H9 (cell line): ENCODE measurements around the gene KIF23. TPM values are rescaled to one million over a fixed set of nuclear protein-coding genes. Genes with fewer than 3 reads are reported as not detected.

Experiments used
- DNase-seq: peaks from one replicate; pipeline ENCODE4 v3.0.0-alpha.2; 2017
- H2AFZ ChIP-seq: one replicate; pipeline ENCODE4 v1.6.1; 2013; ENCODE audit warnings: mild to moderate bottlenecking, low read length, control low read depth, moderate library complexity
- H2AK5ac ChIP-seq: 2 replicates; pipeline ENCODE4 v1.6.1; 2013; ENCODE audit warnings: low read length, control low read depth, mixed read lengths; ENCODE audit not compliant: insufficient read length
- H2BK120ac ChIP-seq: one replicate; pipeline ENCODE4 v1.6.1; 2013; ENCODE audit warnings: low read depth, mild to moderate bottlenecking, low read length, control low read depth, inconsistent platforms; ENCODE audit not compliant: poor library complexity, severe bottlenecking
- H2BK12ac ChIP-seq: 2 replicates; pipeline ENCODE4 v1.6.1; 2013; ENCODE audit warnings: low read length, control low read depth, mixed read lengths, low read depth; ENCODE audit not compliant: insufficient read length
- H2BK15ac ChIP-seq: 2 replicates; pipeline ENCODE4 v1.6.1; 2013; ENCODE audit warnings: low read depth, low read length, control low read depth
- H2BK20ac ChIP-seq: one replicate; pipeline ENCODE4 v1.6.1; 2013; ENCODE audit warnings: low read depth, mild to moderate bottlenecking, low read length, control low read depth, inconsistent platforms; ENCODE audit not compliant: poor library complexity, severe bottlenecking
- H2BK5ac ChIP-seq: 2 replicates; pipeline ENCODE4 v1.6.1; 2013; ENCODE audit warnings: low read length, control low read depth, mixed read lengths; ENCODE audit not compliant: insufficient read length
- H3K14ac ChIP-seq: 2 replicates; pipeline ENCODE4 v1.6.1; 2013; ENCODE audit warnings: low read length, control low read depth; ENCODE audit not compliant: insufficient read depth
- H3K18ac ChIP-seq: 2 replicates; pipeline ENCODE4 v1.6.1; 2013; ENCODE audit warnings: low read depth, mild to moderate bottlenecking, mixed read lengths, low read length, control low read depth; ENCODE audit not compliant: insufficient read length
- H3K23ac ChIP-seq: 2 replicates; pipeline ENCODE4 v1.6.1; 2013; ENCODE audit warnings: low read length, control low read depth, mixed read lengths, low read depth; ENCODE audit not compliant: insufficient read length
- H3K23me2 ChIP-seq: 2 replicates; pipeline ENCODE4 v1.6.1; 2013; ENCODE audit warnings: low read depth, mild to moderate bottlenecking, mixed read lengths, low read length, control low read depth; ENCODE audit not compliant: insufficient read length, poor library complexity, severe bottlenecking
- H3K27ac ChIP-seq: 2 replicates; pipeline ENCODE4 v1.5.1; 2013; ENCODE audit warnings: low read length, control low read depth, mixed read lengths, low read depth; ENCODE audit not compliant: insufficient read length
- H3K27me3 ChIP-seq: 2 replicates; pipeline ENCODE4 v1.6.1; 2013; ENCODE audit warnings: low read length, control low read depth, inconsistent platforms; ENCODE audit not compliant: insufficient read depth
- H3K4ac ChIP-seq: 2 replicates; pipeline ENCODE4 v1.6.1; 2013; ENCODE audit warnings: low read depth, mild to moderate bottlenecking, control low read depth, inconsistent platforms, low read length, moderate library complexity
- H3K4me1 ChIP-seq: 2 replicates; pipeline ENCODE4 v1.6.1; 2013; ENCODE audit warnings: low read length, control low read depth, inconsistent platforms; ENCODE audit not compliant: insufficient read depth
- H3K4me2 ChIP-seq: 2 replicates; pipeline ENCODE4 v1.6.1; 2013; ENCODE audit warnings: low read length, control low read depth, mixed read lengths; ENCODE audit not compliant: insufficient read length, insufficient read depth
- H3K56ac ChIP-seq: 2 replicates; pipeline ENCODE4 v1.6.1; 2013; ENCODE audit warnings: low read depth, mild to moderate bottlenecking, mixed read lengths, low read length, control low read depth; ENCODE audit not compliant: insufficient read length
- H3K79me1 ChIP-seq: 2 replicates; pipeline ENCODE4 v1.6.1; 2013; ENCODE audit warnings: low read depth, mild to moderate bottlenecking, moderate library complexity, low read length, control low read depth, inconsistent platforms; ENCODE audit not compliant: insufficient read depth, poor library complexity, severe bottlenecking
- H3K79me2 ChIP-seq: 2 replicates; pipeline ENCODE4 v1.6.1; 2013; ENCODE audit warnings: low read length, control low read depth, inconsistent platforms; ENCODE audit not compliant: insufficient read depth
- H3K9ac ChIP-seq: 2 replicates; pipeline ENCODE4 v1.6.1; 2013; ENCODE audit warnings: low read length, control low read depth, mixed read lengths; ENCODE audit not compliant: insufficient read length; ENCODE audit errors: extremely low read depth
- H3K9me3 ChIP-seq: one replicate; pipeline ENCODE4 v1.6.1; 2013; ENCODE audit warnings: low read depth, low read length, inconsistent platforms; ENCODE audit not compliant: control insufficient read depth
- H3T11ph ChIP-seq: one replicate; pipeline ENCODE4 v1.6.1; 2013; ENCODE audit warnings: mild to moderate bottlenecking, low read length, control low read depth, inconsistent platforms
- H4K20me1 ChIP-seq: one replicate; pipeline ENCODE4 v1.6.1; 2013; ENCODE audit not compliant: control insufficient read depth, insufficient read length, insufficient read depth
- H4K5ac ChIP-seq: 2 replicates; pipeline ENCODE4 v1.6.1; 2013; ENCODE audit warnings: low read depth, mild to moderate bottlenecking, mixed read lengths, low read length, control low read depth; ENCODE audit not compliant: insufficient read length
- H4K8ac ChIP-seq: replicated peaks from 2 replicates; pipeline ENCODE4 v1.6.1; 2013; ENCODE audit warnings: low read length, control low read depth, mixed read lengths, low read depth; ENCODE audit not compliant: insufficient read length
- H4K91ac ChIP-seq: 2 replicates; pipeline ENCODE4 v1.6.1; 2013; ENCODE audit warnings: low read depth, mild to moderate bottlenecking, moderate library complexity, mixed read lengths, low read length, control low read depth; ENCODE audit not compliant: insufficient read length
- H3K27ac Mint-ChIP-seq, 3 experiments: 2 replicates in 2 of 3; 3 replicates in 1 of 3; pipeline ENCODE4 v1.8.0; 2020 to 2021; ENCODE audit warnings: mixed read lengths in 3 of 3, mild to moderate bottlenecking in 1 of 3, moderate library complexity in 1 of 3
- H3K27me3 Mint-ChIP-seq: 2 replicates; pipeline ENCODE4 v1.8.0; 2021; ENCODE audit warnings: low read depth, mild to moderate bottlenecking, moderate library complexity, mixed read lengths
- H3K36me3 Mint-ChIP-seq, 3 experiments: 2 replicates in 2 of 3; 3 replicates in 1 of 3; pipeline ENCODE4 v1.8.0; 2020 to 2021; ENCODE audit warnings: low read depth in 3 of 3, mixed read lengths in 3 of 3; ENCODE audit not compliant: insufficient read depth in 1 of 3
- H3K4me1 Mint-ChIP-seq, 2 experiments: 2 replicates each; pipeline ENCODE4 v1.8.0; 2020; ENCODE audit warnings: mixed read lengths in 2 of 2
- H3K4me3 Mint-ChIP-seq, 2 experiments: 2 replicates in 1 of 2; 3 replicates in 1 of 2; pipeline ENCODE4 v1.8.0; 2020 to 2021; ENCODE audit warnings: mild to moderate bottlenecking in 2 of 2, mixed read lengths in 2 of 2, moderate library complexity in 1 of 2
- H3K9me3 Mint-ChIP-seq, 2 experiments: 2 replicates in 1 of 2; 3 replicates in 1 of 2; pipeline ENCODE4 v1.8.0; 2020; ENCODE audit warnings: mild to moderate bottlenecking in 2 of 2, mixed read lengths in 2 of 2, moderate library complexity in 1 of 2
- WGBS: extraction: QIAGEN DNeasy Blood & Tissue Kit; methylation state at CpG from one replicate; pipeline ENCODE4 v1.1.7; 2013; ENCODE audit warnings: missing lambda C conversion rate, low lambda C conversion rate, mixed read lengths; ENCODE audit not compliant: insufficient read length; ENCODE audit errors: extremely low coverage; 5-methylcytosine and 5-hydroxymethylcytosine counted together
- total RNA-seq: library from RNA; stranded (reverse); gene quantifications from 2 replicates; pipeline ENCODE4 v1.2.1, GENCODE V29; 2021
- TF ChIP-seq, protein P1 (sequence below): fragments of 200-600 bp; sonication (generic); conservative IDR thresholded peaks from 3 replicates; pipeline ENCODE4 v1.8.0; 2021; ENCODE audit warnings: antibody characterized with exemption, mild to moderate bottlenecking

KIF23 gene
- total RNA-seq, 1 experiment from 2014 or later = 55.4 TPM

DNA sequence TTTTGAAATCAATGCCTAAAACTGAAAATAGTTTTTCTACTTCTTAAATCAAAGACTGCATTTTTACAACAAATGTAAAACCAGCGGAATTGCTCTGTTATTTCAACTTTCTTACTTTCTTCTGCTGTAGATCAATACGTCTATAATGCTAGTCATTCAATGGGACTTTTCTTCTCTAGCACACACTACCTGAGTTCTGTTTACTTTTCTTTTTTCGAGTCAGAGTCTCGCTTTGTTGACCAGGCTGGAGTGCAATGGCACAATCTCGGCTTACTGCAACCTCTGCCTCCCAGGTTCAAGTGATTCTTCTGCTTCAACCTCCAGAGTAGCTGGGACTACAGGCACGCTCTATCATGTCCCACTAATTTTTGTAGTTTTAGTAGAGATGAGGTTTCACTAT is 40.7 kb upstream of the KIF23 start:
- no peak overlapping the region for H4K8ac ChIP-seq
- no peak overlapping the region for H4K5ac ChIP-seq
- no peaks in the 10 kb centered on the region for H4K20me1 ChIP-seq
- H3K27ac Mint-ChIP-seq = no peak overlapping the region
- peaks cover 4% of the 10 kb centered on the region in 2 experiments for H3K9me3 Mint-ChIP-seq
- no peak overlapping the region for H4K91ac ChIP-seq
- H3K14ac ChIP-seq = no peak overlapping the region
- H2AK5ac ChIP-seq = no peak overlapping the region
- no peak overlapping the region for H3K4me3 Mint-ChIP-seq
- H3K27me3 ChIP-seq = no peaks in the 10 kb centered on the region
- WGBS = no CpG with 5 or more reads among the region's 6 CpGs
- no peaks in the 10 kb centered on the region for H3K79me1 ChIP-seq
- no peak overlapping the region for H3K23ac ChIP-seq
- H3K4me2 ChIP-seq = no peak overlapping the region
- H3K4me1 Mint-ChIP-seq = no peaks in the 10 kb centered on the region
- no peak overlapping the region for H2BK20ac ChIP-seq
- peaks cover 2% of the 10 kb centered on the region; the same call in 1 of the 2 replicates for H3K27me3 Mint-ChIP-seq
- H2BK120ac ChIP-seq = no peak overlapping the region
- no peak overlapping the region for H2AFZ ChIP-seq
- H3K36me3 Mint-ChIP-seq = peaks cover 0 to 6% (median 4%) of the 10 kb centered on the region in 3 experiments; a peak in 1 of 7 replicates
- H2BK5ac ChIP-seq = no peak overlapping the region
- DNase-seq = no peak
- H3T11ph ChIP-seq = no peak overlapping the region
- no peak overlapping the region for H2BK15ac ChIP-seq
- no peak overlapping the region for H3K18ac ChIP-seq
- H3K23me2 ChIP-seq = no peaks in the 10 kb centered on the region
- TF ChIP-seq, protein P1, sequence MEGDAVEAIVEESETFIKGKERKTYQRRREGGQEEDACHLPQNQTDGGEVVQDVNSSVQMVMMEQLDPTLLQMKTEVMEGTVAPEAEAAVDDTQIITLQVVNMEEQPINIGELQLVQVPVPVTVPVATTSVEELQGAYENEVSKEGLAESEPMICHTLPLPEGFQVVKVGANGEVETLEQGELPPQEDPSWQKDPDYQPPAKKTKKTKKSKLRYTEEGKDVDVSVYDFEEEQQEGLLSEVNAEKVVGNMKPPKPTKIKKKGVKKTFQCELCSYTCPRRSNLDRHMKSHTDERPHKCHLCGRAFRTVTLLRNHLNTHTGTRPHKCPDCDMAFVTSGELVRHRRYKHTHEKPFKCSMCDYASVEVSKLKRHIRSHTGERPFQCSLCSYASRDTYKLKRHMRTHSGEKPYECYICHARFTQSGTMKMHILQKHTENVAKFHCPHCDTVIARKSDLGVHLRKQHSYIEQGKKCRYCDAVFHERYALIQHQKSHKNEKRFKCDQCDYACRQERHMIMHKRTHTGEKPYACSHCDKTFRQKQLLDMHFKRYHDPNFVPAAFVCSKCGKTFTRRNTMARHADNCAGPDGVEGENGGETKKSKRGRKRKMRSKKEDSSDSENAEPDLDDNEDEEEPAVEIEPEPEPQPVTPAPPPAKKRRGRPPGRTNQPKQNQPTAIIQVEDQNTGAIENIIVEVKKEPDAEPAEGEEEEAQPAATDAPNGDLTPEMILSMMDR = no peak
- no peak overlapping the region for H3K56ac ChIP-seq
- no peaks in the 10 kb centered on the region for H3K79me2 ChIP-seq
- no peak overlapping the region for H2BK12ac ChIP-seq
- H3K4me1 ChIP-seq = no peaks in the 10 kb centered on the region
- H3K9me3 ChIP-seq = no peaks in the 10 kb centered on the region
- H3K4ac ChIP-seq = no peak overlapping the region
- no peak overlapping the region for H3K27ac ChIP-seq
- no peak overlapping the region for H3K9ac ChIP-seq
